ENCODE results near the gene C16orf92.

DNA sequence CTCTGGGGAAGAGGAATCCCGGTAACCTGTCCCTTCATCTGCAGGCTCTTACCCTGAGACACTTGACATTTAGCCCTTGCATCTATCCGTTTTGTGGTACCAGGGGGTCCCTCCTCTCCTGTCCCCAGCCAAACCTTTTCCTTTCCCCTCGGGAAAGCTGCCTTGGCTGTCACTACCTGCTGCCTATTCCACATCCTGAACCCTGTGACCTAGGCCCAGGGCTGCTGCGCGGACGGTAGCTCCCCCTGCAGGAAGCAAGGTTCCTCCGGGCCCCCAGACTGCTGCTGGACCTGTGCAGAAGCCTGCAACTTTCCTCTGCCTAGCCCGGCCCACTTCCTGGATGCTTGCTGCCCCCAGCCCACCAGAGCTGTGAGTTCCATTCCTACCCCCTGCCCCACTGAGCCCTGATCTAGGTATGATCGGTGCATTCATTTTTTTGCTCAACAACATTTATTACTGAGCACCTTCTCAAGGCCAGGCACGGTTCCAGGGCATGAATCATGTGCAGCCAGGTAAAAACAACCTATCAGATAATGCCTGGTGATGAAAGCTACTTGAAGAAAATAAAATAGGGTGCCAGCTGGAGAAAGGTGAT is 32.1 kb downstream of the C16orf92 start:
- no peak for TF ChIP-seq POLR2A (IDR thresholded peaks at IDR 0.05; ENCODE audit: low read depth, low read length)
- TF ChIP-seq POLR2AphosphoS5 (IDR thresholded peaks at IDR 0.05; ENCODE audit: low read depth, low read length) = no peak

Measured in GM12892 (cell line).